RWPE1 (cell line): ENCODE data around the gene INSYN2B.

Source experiments
- CTCF ChIA-PET: fragments of 350-600 bp; sonication (Branson Sonifier 250); formaldehyde crosslinking; extraction: SDS; loops from one replicate; lab custom pipeline; 2021; lab: Yijun Ruan, JAX
- POLR2A ChIA-PET: fragments of 400-600 bp; formaldehyde crosslinking; extraction: SDS; loops from one replicate; lab custom pipeline; 2020; ENCODE audit warnings: antibody characterized with exemption; ENCODE audit not compliant: low non-redundant PET; lab: Yijun Ruan, JAX
- DNase-seq: peaks from one replicate; pipeline ENCODE4 v3.0.0; 2012; ENCODE audit warnings: low spot score
- H3K27ac ChIP-seq: fragments of 450-650 bp; 2 replicates; pipeline ENCODE4 v1.5.1; 2017
- TF ChIP-seq, protein P1 (sequence below): fragments of 450-650 bp; conservative IDR thresholded peaks from 2 replicates; pipeline ENCODE4 v1.5.1; 2017; ENCODE audit warnings: low read depth, mild to moderate bottlenecking

Gene INSYN2B

DNA sequence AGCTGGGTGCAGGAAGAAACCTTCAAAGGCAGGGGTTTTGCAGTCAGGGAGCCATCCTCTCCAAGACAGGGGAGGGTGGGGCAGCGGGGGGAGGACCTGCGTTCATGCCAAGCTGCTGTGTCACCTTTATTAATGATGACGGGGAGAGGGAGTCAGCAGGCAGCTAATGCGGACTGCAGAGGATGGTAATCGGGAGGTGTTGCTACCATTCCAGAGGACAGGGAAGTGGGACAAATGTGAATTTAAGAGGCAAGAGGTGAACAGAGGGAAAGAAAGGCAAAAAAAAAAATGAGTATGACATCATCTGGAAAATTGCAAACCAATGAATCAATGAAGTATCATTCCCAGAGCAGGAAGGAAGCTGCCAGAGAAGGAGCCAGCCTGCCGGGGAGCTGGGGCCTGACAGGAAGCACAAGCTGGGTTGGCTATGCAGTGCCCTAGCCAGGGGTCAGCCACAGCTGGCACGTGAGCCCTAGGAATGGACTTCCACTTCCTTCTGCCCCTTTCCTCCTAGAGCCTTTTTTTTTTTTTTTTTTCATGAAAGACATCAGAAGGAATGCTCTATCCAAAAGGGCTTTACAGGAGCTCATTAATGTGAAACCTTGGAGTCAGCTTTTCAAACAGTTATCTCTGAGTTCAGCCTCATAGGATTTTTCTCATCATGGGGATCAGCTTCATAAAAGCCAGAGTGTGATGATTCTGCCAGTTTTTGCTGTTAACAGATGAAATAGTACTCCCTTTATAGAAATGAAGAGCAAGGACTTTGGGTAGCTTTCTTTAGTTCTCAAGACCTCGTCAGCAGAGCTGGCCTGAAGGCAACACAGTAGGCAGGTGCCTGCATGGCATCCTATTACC, 9.2 kb downstream of the INSYN2B start:
- ChIA-PET POLR2A (interaction anchor here (0.7 kb wide), 1 partner anchor 249 kb away, joined by 3 read pairs; no protein-coding TSS in a partner anchor), CTCF (interaction anchor here (0.6 to 2.2 kb wide), 2 partner anchors 9 to 223 kb away, joined by 4 to 19 read pairs; partner anchors contain the start of gene INSYN2B)
- TF ChIP-seq, protein P1, sequence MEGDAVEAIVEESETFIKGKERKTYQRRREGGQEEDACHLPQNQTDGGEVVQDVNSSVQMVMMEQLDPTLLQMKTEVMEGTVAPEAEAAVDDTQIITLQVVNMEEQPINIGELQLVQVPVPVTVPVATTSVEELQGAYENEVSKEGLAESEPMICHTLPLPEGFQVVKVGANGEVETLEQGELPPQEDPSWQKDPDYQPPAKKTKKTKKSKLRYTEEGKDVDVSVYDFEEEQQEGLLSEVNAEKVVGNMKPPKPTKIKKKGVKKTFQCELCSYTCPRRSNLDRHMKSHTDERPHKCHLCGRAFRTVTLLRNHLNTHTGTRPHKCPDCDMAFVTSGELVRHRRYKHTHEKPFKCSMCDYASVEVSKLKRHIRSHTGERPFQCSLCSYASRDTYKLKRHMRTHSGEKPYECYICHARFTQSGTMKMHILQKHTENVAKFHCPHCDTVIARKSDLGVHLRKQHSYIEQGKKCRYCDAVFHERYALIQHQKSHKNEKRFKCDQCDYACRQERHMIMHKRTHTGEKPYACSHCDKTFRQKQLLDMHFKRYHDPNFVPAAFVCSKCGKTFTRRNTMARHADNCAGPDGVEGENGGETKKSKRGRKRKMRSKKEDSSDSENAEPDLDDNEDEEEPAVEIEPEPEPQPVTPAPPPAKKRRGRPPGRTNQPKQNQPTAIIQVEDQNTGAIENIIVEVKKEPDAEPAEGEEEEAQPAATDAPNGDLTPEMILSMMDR, result no peak
- peak; percentile 98 for DNase-seq
- H3K27ac ChIP-seq, result peak overlapping the region; percentile 74

DNA sequence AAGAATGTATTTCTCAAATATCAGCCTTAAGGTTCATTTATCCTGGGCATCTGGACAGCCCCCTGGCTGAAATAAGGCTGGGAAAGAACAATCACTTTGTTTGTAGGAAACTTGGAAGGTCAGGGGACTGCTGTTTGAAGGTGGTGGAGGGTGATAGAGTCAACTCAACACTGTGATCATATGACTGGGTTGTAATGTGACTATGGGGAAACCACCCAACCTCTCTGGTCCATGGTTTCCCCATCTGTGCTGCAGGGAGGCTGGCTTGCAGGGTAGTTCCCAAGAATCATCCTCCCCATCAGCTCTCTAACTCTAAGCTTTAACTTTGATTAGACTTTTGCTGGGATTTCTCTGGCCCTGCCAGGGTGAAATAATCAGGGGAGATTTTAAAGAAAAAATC, 10.0 kb downstream of the INSYN2B start:
- H3K27ac ChIP-seq, result peak overlapping the region; percentile 74; the same call in 1 of the 2 replicates
- ChIA-PET CTCF (interaction anchor here (2.2 kb wide), 1 partner anchor 10 kb away, joined by 19 read pairs; the partner anchor contains the start of gene INSYN2B), POLR2A (no interaction called here)
- TF ChIP-seq, protein P1, result no peak
- no peak for DNase-seq

DNA sequence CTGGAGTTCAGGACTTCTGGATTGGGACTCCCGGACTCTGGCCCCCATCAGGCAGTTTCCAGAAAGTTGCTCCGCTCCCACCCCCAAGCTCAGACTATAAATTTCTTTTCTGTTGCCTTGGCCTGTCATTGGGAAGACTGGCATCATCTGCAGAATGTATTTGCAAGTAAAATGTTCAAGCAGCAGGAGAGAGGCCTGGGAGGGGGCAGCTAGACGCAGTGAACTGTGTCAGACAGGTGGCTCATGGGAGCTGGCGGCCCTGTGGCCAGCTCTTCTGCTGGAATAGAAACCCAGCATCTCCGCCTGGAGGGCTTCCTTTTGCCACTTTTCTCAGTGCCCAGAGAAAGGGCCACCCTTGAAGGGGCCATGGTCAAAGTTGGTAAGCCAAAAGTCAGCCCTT, 16.0 kb downstream of the INSYN2B start:
- H3K27ac ChIP-seq, result no peak overlapping the region
- DNase-seq, result no peak
- CTCF ChIA-PET, result interaction anchor here (1.0 to 2.4 kb wide), 2 partner anchors 16 to 263 kb away, joined by 3 to 12 read pairs; partner anchors contain the start of gene INSYN2B
- POLR2A ChIA-PET, result no interaction called here
- TF ChIP-seq, protein P1, result no peak

- TF ChIP-seq, protein P1, result no peak
- POLR2A ChIA-PET, result no interaction called here
- CTCF ChIA-PET, result no interaction called here
Measured at GRCh38 chr5:169960659-169961058, 19.6 kb downstream of the INSYN2B start.

GRCh38 chr5:169958278-169958677, 22.0 kb downstream of the INSYN2B start:
- H3K27ac ChIP-seq, result no peak overlapping the region
- ChIA-PET CTCF (interaction anchor here (0.6 to 2.4 kb wide), 2 partner anchors 22 to 475 kb away, joined by 3 to 14 read pairs; partner anchors contain the start of gene INSYN2B), POLR2A (no interaction called here)
- TF ChIP-seq, protein P1, result no peak
- no peak for DNase-seq

More at GRCh38 chr5:169960659-169961058, 19.6 kb downstream of the INSYN2B start:
- DNase-seq, result no peak
- no peak overlapping the region for H3K27ac ChIP-seq

GRCh38 chr5:169956756-169957155, 23.5 kb downstream of the INSYN2B start:
- ChIA-PET CTCF (interaction anchor here (0.9 kb wide), 1 partner anchor 29 kb away, joined by 3 read pairs; no protein-coding TSS in a partner anchor), POLR2A (no interaction called here)
- H3K27ac ChIP-seq, result no peak overlapping the region
- DNase-seq, result no peak
- TF ChIP-seq, protein P1, result no peak
